Endometrial microvascular endothelial cells (primary cell): ENCODE results near the gene PTPRD. TPM values are rescaled to one million over a fixed set of nuclear protein-coding genes. Genes with fewer than 3 reads are reported as not detected.
"Not testable (repeated sequence)": the region's sequence is repeated elsewhere in the genome, so short reads cannot be mapped to it uniquely, and the experiment has no call there.

ENCODE experiments used
- in situ Hi-C: cut with HindIII; loops from 2 replicates; pipeline ENCODE4 v1.10.0; 2017; ENCODE audit warnings: low sequenced_read_pairs, low pct_unique_long_range_greater_than_20kb; ENCODE audit errors: inconsistent ontology term
- total RNA-seq: library from RNA; depleted of rRNA; stranded (reverse); fragments of >200 nt; gene quantifications from one replicate; pipeline ENCODE4 v1.2.3, GENCODE V29; 2015; ENCODE audit errors: inconsistent ontology term

PTPRD gene
- total RNA-seq, 1 donor from 2014 or later, result under 0.01 TPM

GRCh38 chr9:9392755-9393154 lies 1220.0 kb downstream of the PTPRD start:
- in situ Hi-C loops, result no loop called here

GRCh38 chr9:9389904-9390303 lies 1222.9 kb downstream of the PTPRD start:
- in situ Hi-C loops, result no loop called here

- in situ Hi-C loops, result no loop called here
Measured at GRCh38 chr9:9387511-9388115, 1225.2 kb downstream of the PTPRD start.

DNA sequence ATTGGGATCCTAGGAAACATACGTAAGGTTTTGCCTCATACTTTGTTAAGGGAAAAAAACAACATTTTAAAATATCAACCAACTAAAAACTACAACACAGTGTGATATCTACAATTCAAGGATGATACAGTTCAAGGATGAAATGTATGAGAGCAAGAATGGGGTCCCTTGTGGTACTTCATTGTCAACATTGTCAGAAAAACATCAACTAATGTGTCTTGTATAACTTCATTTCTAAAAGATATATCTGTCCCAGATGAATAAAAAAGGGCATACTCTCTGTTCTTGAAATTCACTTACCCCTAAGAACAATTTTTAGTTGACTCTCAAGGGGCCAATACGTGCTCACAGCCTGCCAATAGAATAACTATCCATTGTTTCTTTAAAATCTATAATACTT lies 1250.5 kb downstream of the PTPRD start:
- in situ Hi-C loops, result no loop called here

DNA sequence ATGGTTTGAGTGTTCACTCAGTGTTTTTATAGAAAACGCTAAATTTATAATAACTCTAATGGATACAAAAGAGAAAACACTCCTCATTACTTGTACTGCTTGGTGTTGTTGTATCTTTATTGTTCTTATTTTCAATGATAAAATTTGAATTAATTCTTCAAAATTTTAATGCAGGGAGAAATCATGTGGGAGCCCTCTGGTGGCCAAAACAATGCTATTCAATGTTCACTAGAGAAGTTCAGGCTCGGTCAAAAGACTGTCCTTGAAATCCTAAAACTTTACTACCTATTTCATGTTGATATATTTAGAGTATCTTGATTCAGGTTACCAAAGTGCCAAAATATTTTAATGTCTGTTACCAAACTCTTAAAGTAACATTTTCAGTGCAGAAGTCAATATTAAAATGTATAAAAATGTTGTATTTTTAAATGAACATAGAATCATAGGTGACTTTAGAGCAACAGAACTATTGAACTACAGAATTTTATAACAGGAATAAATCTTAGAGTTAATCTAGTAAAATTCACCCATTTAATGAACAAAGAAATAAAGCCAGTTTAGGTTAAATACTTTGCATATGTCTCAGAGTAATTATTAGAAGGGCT lies 1259.8 kb downstream of the PTPRD start:
- in situ Hi-C loops, result no loop called here

GRCh38 chr9:9341203-9341602 lies 1271.6 kb downstream of the PTPRD start:
- in situ Hi-C loops, result no loop called here

DNA sequence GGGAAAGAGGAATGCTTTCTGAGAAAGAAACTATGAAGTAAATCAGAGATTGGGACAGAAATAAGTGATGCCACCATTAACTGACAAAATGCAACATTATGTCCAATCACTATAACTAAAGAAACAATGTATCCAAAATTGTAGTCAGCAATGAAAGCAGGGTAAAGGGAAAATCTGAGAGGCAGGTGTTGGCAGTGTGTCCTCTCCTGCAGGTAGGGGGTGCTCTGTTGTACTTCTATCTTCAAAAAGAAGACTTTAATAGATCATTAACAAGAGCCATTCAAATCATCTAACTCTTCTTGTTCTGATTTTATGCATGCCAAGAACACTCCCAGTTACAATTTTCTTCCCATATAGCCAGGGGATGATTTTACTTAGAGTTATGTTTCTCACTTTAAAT lies 1275.7 kb downstream of the PTPRD start:
- in situ Hi-C loops, result no loop called here

- in situ Hi-C loops, result no loop called here
Measured at GRCh38 chr9:9326749-9327148, 1286.1 kb downstream of the PTPRD start.

- in situ Hi-C loops, result no loop called here
Measured at GRCh38 chr9:9319007-9319406, 1293.8 kb downstream of the PTPRD start.

DNA sequence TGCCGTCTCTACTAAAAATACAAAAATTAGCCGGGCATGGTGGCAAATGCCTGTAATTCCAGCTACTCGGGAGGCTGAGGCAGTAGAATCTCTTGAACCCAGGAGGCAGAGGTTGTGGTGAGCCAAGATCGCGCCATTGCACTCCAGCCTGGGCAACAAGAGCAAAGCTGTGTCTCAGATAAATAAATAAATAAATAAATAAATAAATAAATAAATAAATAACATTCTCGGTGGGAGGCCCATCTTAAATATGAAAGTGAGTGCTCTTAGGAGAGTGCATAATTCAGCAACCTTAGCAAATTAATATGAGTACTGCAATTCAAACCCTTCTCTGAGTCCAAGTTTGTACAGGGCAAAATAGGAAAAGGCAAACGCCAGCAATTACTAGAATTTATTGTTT lies 1302.1 kb downstream of the PTPRD start:
- in situ Hi-C loops, result not testable (repeated sequence)

GRCh38 chr9:9305600-9305999 lies 1307.2 kb downstream of the PTPRD start:
- in situ Hi-C loops, result no loop called here

GRCh38 chr9:9299134-9299533 lies 1313.7 kb downstream of the PTPRD start:
- in situ Hi-C loops, result no loop called here

DNA sequence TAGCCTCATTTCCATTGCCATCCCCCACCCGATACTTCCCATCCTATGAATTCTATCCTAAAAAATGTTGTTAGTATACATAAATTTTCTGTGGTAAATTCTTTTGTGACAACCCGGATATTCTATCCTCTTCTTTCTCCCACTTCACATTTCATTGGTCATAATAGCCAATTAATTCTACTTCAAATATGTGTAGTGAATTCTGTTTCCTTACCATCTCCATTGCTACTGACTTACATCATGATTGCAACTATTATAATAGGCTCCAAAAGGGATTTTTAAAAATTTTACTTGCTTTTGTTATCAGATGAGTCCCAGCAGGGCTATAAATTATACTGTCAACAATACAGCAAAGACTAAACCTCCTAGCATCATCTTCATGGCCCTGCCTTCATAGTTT lies 1326.8 kb downstream of the PTPRD start:
- in situ Hi-C loops, result no loop called here

DNA sequence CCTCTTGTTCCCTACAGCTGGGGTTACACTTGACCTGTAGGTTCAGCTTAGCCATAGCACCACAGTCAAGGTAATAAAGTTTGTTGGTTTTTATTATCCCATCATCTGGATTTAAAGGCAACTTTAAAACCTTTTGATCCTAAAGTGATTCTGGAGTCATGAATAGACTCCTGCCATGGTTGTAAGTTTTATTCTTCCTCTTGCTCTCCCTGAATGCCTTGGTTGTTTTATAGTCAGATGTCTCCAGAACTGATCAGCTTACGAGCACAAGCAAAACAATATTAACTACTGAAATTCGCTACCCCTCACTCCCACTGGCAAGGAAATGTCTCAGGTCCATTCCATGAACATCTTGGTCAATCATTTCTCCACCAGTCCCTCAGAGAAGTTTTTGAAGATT lies 1328.6 kb downstream of the PTPRD start:
- in situ Hi-C loops, result no loop called here

DNA sequence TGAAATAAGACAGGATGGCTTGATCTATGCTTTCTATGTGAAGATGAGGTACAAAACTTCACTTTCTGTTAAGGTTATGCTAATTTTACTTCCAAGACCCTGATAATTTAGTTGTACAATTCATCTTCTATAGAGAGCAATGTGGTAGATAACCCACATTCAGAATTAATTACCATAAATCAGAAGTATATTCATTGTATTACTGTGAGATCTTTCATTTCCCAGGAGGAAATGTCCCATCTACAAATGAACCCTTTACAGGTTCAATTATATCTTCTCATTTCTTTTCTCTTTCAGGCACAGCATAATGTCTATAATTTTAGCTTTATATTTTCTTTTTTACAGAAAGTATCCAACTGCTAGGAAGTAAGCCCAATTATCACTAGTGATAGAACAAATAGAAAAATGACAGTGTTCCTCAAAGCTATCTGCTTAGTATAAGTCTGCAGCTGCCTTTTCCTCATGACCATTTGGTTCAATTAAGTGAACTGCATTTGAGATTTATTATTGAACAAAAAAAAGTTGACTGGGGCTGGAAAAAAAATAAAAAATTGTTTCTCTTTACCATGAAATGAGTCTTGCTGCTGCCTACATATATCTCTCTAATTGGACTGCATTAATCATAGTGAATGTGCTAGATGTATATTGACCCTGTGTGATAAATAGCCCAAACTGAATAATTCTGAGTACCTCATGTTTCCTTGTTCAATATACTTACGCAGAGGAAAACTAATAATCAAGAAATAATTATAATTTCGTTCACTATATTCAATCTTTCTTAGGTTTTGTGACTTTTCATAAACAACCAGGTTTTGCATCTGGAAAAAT lies 1329.4 kb downstream of the PTPRD start:
- in situ Hi-C loops, result no loop called here

DNA sequence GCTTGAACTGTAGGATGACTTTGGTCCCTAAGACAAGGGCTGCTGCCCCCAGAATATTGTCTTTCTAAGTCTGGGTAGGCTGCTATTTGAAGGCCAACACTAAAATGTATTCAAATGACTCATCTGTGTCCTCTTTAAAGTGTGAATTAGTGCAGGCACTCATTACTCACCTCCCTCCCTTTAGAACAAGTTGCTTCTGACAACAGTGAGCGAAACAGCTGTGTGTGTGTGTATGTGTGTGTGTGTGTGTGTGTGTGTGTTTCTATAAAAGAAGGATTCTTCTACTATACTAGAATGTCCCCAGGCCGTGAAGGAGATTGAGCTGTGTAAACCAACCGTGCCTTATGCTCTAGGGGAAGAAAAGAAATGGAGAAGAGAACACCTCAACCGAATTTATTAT lies 1337.2 kb downstream of the PTPRD start:
- in situ Hi-C loops, result no loop called here

DNA sequence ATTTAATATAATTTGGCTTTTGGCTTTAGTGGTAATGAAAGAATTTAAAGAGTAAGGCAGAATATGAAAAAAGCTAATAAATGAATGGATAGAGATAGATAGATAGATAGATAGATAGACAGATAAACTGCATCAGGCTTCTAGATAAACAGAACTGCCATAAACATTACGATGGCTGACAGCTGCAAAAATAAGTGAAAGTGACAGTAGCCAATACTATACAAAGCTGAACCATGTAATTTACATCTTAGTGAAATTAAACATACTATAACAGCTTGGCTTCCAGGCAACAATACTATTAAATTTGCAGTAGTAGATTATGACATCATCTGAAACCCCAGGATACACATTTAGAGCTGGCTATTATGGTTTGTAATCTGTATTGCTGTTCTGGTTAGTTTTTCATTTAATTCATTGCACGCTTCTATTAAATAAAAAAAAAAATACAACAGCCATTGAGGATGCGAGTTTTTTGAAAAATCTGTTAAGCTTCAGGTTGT lies 1354.8 kb downstream of the PTPRD start:
- in situ Hi-C loops, result no loop called here

DNA sequence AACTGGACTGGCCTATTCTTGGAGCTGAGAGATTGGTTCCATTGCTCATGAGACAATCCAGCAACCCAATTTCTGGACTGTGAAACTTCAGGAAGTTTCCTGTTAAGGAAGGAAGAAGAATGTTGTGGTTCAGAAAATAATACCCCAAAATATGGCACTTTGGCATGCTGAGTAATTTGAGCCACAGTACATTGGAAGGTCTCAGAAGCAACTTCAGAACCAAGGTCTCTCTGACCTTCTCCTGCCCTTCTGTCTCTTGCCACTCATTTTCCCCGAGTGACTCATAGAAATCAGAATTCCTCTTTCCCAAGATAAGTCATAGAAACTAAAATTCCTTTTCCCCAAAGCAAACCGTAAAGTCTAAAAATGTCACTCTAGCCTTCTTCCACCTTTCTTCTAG lies 1366.1 kb downstream of the PTPRD start:
- in situ Hi-C loops, result no loop called here

GRCh38 chr9:9231946-9232345 lies 1380.9 kb downstream of the PTPRD start:
- in situ Hi-C loops, result no loop called here

- in situ Hi-C loops, result no loop called here
Measured at GRCh38 chr9:9229269-9229668, 1383.5 kb downstream of the PTPRD start.
